Measurements from ENCODE around the gene RRP1. TPM values are rescaled to one million over a fixed set of nuclear protein-coding genes. Genes with fewer than 3 reads are reported as not detected.

Gene RRP1
- total and polyA plus RNA-seq, 9 donors, result 8.5 to 29.3 (median 22.6) TPM

DNA sequence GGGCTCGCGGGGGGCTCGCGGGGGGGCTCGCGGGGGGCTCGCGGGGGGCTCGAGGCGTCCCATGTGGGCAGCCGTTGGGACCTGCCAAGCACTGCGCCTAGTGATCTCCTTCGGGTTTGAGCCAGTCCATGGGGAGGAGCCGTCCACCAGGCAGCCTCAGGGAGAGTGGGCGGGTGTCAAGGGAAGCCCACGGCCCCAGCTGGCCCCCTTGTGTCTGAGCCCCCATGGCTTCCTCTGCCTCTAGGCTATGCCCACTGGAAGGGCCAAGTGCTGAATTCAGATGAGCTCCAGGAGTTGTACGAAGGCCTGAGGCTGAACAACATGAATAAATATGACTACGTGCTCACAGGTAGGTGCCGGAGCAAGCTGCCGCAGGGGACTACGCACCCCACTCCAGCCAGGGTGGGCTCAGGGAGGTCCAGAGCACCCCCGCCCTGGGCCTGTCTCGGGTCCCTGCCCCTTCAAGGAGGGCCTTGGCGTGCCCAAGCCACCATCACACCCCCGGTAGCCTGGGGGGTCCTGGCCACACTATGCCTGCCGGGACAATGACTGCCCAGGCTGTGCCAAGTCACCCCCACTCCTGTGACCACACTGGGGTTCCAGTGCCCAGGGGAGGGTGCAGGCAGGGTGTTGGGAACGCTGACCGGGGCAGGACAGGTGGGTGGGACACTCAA, 47.8 kb upstream of the RRP1 start:
- H3K27me3 ChIP-seq, result no peaks in the 10 kb centered on the region
- H3K27ac ChIP-seq, result peak overlapping the region in 1 of 2 donors; percentile 64
- WGBS, 3 donors, result 61 to 70% (median 67%) methylated on average over 13 to 20 of the region's 28 CpGs
- intact Hi-C loops (cut with DNase I), result no loop called here
- H3K4me3 ChIP-seq, result no peak overlapping the region
- TF ChIP-seq, protein P1, sequence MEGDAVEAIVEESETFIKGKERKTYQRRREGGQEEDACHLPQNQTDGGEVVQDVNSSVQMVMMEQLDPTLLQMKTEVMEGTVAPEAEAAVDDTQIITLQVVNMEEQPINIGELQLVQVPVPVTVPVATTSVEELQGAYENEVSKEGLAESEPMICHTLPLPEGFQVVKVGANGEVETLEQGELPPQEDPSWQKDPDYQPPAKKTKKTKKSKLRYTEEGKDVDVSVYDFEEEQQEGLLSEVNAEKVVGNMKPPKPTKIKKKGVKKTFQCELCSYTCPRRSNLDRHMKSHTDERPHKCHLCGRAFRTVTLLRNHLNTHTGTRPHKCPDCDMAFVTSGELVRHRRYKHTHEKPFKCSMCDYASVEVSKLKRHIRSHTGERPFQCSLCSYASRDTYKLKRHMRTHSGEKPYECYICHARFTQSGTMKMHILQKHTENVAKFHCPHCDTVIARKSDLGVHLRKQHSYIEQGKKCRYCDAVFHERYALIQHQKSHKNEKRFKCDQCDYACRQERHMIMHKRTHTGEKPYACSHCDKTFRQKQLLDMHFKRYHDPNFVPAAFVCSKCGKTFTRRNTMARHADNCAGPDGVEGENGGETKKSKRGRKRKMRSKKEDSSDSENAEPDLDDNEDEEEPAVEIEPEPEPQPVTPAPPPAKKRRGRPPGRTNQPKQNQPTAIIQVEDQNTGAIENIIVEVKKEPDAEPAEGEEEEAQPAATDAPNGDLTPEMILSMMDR (IDR thresholded peaks at IDR 0.05), result no peak
- TF ChIP-seq EP300 (IDR thresholded peaks at IDR 0.05), result no peak
- no peak for TF ChIP-seq POLR2A (IDR thresholded peaks at IDR 0.05)
- H3K36me3 ChIP-seq, result no peaks in the 10 kb centered on the region
- no peaks in the 10 kb centered on the region for H3K9me3 ChIP-seq
- H3K4me1 ChIP-seq (ENCODE audit: insufficient read depth), result no peaks in the 10 kb centered on the region
- peak in 2 of 5 donors; percentile 38 to 45 for DNase-seq

DNA sequence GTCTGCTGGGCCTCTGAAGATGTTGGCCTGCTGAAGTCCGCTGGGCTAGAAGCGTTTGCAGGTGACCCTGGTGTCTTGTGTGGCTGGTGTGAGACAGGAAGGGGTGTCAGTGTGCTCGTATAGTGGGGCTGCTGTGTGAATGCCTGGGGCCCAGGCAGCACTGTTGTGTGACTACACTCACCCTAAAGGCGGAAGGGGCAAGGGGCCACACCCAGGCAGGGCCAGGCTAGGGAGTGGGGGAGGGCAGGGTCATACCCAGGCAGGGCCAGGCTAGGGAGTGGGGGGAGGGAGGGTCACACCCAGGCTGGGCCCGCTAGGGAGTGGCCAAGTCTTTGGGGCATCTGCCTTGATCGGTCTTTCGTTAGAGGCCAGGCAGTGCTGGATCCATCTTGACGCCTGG, 45.4 kb upstream of the RRP1 start:
- Histone ChIP-seq H3K4me3 (no peak overlapping the region), H3K36me3 (no peaks in the 10 kb centered on the region), H3K27me3 (no peaks in the 10 kb centered on the region), H3K27ac (no peak overlapping the region), H3K9me3 (no peaks in the 10 kb centered on the region), H3K4me1 (ENCODE audit: insufficient read depth) (no peaks in the 10 kb centered on the region)
- DNase-seq, result no peak
- intact Hi-C loops (cut with DNase I), result no loop called here
- TF ChIP-seq POLR2A (IDR thresholded peaks at IDR 0.05) (no peak), EP300 (IDR thresholded peaks at IDR 0.05) (no peak)
- TF ChIP-seq, protein P1 (IDR thresholded peaks at IDR 0.05), result no peak
- 92 to 94% (median 94%) methylated on average over 8 of the region's 8 CpGs for WGBS, 3 donors

DNA sequence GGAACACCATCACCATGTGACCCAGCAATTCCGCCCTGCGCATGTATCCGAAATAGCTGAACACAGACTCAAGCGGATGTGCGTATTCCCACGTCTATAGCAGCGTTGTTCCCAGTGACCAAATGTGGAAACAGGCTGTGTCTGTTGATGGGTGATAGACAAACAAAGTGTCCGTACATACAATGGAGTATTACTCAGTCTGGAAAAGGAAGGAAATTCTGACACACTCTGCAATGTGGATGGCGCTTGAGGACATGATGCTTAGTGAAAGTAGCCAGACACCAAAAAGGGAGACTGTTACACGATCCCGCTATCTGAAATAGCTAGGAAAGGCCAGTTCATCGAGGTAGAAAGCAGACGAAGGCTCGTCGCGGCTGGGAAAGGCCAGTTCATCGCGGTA, 44.7 kb upstream of the RRP1 start:
- no peak overlapping the region for H3K4me3 ChIP-seq
- H3K27ac ChIP-seq, result no peak overlapping the region
- no peaks in the 10 kb centered on the region for H3K4me1 ChIP-seq (ENCODE audit: insufficient read depth)
- 92 to 96% (median 96%) methylated on average over 18 of the region's 18 CpGs for WGBS, 3 donors
- no peaks in the 10 kb centered on the region for H3K36me3 ChIP-seq
- H3K9me3 ChIP-seq, result no peaks in the 10 kb centered on the region
- intact Hi-C loops (cut with DNase I), result no loop called here
- no peak for DNase-seq
- TF ChIP-seq EP300 (IDR thresholded peaks at IDR 0.05) (no peak), POLR2A (IDR thresholded peaks at IDR 0.05) (no peak)
- TF ChIP-seq, protein P1 (IDR thresholded peaks at IDR 0.05), result no peak
- H3K27me3 ChIP-seq, result no peaks in the 10 kb centered on the region

DNA sequence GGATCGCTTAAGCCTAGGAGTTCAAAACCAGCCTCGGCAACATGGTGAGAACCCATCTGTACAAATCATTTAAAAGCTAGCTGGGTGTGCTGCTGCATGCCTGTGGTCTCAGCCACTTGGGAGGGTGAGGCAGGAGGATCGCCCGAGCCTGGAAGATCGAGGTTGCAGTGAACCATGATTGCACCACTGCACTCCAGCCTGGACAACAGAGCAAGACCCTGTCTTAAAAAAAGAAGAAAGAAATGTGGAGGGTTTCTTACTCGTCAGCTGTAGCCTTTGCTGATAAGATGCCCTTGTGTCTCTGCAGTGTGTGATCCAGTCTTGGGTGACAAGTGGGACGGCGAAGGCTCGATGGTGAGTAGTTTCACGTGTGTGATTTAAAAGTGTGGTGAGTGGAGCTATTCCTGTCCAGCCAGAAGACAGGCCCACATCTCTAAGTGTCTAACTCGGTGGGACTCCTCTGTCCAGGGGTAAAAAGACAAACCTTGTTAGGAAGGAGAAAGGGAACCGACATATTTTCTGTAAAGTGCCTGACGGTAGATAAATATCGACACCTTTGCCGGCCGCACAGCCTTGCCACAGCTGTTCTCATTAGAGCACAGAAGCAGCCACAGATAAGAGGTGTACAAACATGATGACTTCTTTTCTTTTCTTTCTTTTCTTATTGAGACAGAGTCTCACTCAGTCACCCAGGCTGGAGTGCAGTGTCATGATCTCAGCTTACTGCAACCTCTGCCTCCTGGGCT, 43.4 kb upstream of the RRP1 start:
- H3K36me3 ChIP-seq, result no peaks in the 10 kb centered on the region
- no peaks in the 10 kb centered on the region for H3K27me3 ChIP-seq
- intact Hi-C loops (cut with DNase I), result no loop called here
- no peak overlapping the region for H3K4me3 ChIP-seq
- DNase-seq, result no peak
- no peak overlapping the region for H3K27ac ChIP-seq
- WGBS, 3 donors, result 81 to 85% (median 83%) methylated on average over 16 of the region's 16 CpGs
- TF ChIP-seq POLR2A (IDR thresholded peaks at IDR 0.05) (no peak), EP300 (IDR thresholded peaks at IDR 0.05) (no peak)
- TF ChIP-seq, protein P1 (IDR thresholded peaks at IDR 0.05), result no peak
- H3K4me1 ChIP-seq (ENCODE audit: insufficient read depth), result no peaks in the 10 kb centered on the region
- H3K9me3 ChIP-seq, result no peaks in the 10 kb centered on the region
